Urinary bladder (tissue), 4 donors: ENCODE results near the gene RNASEH2B. TPM values are rescaled to one million over a fixed set of nuclear protein-coding genes. Genes with fewer than 3 reads are reported as not detected.

Experiments used
- DNase-seq: peaks from one replicate; pipeline ENCODE4 v3.0.0-alpha.2; 2015; ENCODE audit errors: extremely low spot score
- H3K27ac ChIP-seq: one replicate; pipeline ENCODE4 v1.5.1; 2013; ENCODE audit warnings: low read depth, mild to moderate bottlenecking, moderate library complexity
- H3K36me3 ChIP-seq: one replicate; pipeline ENCODE4 v1.6.1; 2013; ENCODE audit warnings: mild to moderate bottlenecking, moderate library complexity; ENCODE audit not compliant: insufficient read depth
- H3K4me1 ChIP-seq: one replicate; pipeline ENCODE4 v1.6.1; 2013; ENCODE audit warnings: mild to moderate bottlenecking, moderate library complexity; ENCODE audit not compliant: insufficient read depth
- H3K4me3 ChIP-seq: one replicate; pipeline ENCODE4 v1.5.1; 2013; ENCODE audit warnings: low read depth, low read length
- WGBS: extraction: QIAGEN DNeasy Blood & Tissue Kit; methylation state at CpG from one replicate; pipeline ENCODE4 v1.1.7; 2013; 5-methylcytosine and 5-hydroxymethylcytosine counted together
- polyA plus RNA-seq: library from polyadenylated mRNA; stranded (reverse); fragments of 200-250 nt; gene quantifications from one replicate; pipeline ENCODE4 v1.2.3, GENCODE V29; 2013
- total RNA-seq: library from RNA; depleted of rRNA; stranded (reverse); fragments of >200 nt; gene quantifications from one replicate; pipeline ENCODE4 v1.2.3, GENCODE V29; 2014
- donor health status: healthy with polysubstance abuse.
- donor health status: healthy.

The RNASEH2B gene
- total and polyA plus RNA-seq, 2 donors: 36.3 to 154 TPM

- H3K4me1 ChIP-seq: no peaks in the 10 kb centered on the region
- no peak for DNase-seq
Observed at GRCh38 chr13:50891206-50891605, 18.4 kb upstream of the RNASEH2B start.

GRCh38 chr13:50892210-50892944, 17.2 kb upstream of the RNASEH2B start:
- 76% methylated on average over 7 of the region's 7 CpGs for WGBS
- Histone ChIP-seq H3K4me1 (no peaks in the 10 kb centered on the region), H3K4me3 (no peak overlapping the region), H3K27ac (no peak overlapping the region), H3K36me3 (no peaks in the 10 kb centered on the region)
- DNase-seq: no peak

More at GRCh38 chr13:50891206-50891605, 18.4 kb upstream of the RNASEH2B start:
- Histone ChIP-seq H3K4me3 (no peak overlapping the region), H3K27ac (no peak overlapping the region), H3K36me3 (no peaks in the 10 kb centered on the region)

DNA sequence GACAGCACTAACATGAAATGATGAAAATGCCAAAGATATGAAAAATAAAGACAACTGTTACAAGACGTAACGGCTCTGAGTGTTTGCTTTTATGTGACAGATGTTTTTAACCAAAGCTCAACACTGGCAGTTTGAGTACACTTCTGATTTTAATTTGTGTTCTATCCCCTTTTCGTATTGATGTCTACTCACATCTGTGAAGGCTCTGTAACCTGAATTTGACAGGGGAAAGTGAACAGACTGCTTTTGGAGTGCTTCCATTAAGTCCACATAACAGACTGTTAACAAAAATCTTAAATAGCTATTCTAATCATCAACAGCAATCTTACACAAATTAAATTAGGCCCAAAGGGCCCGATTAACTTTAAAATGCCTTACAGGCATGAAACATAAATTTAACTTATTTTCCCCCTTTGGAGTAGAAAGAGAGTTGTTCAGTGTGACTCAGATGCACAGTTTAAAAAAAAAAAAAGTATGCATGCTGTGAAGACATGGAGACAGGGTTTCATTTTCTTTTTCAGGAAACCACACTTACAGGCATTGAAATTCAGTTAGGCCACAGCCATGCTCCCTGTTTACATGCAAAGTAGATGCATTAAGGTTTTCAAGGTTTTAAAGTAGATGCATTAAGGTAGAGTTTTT, 16.3 kb upstream of the RNASEH2B start:
- 49% methylated on average over 4 of the region's 4 CpGs for WGBS
- DNase-seq: no peak
- no peaks in the 10 kb centered on the region for H3K36me3 ChIP-seq
- no peak overlapping the region for H3K4me3 ChIP-seq
- no peak overlapping the region for H3K27ac ChIP-seq
- no peaks in the 10 kb centered on the region for H3K4me1 ChIP-seq

DNA sequence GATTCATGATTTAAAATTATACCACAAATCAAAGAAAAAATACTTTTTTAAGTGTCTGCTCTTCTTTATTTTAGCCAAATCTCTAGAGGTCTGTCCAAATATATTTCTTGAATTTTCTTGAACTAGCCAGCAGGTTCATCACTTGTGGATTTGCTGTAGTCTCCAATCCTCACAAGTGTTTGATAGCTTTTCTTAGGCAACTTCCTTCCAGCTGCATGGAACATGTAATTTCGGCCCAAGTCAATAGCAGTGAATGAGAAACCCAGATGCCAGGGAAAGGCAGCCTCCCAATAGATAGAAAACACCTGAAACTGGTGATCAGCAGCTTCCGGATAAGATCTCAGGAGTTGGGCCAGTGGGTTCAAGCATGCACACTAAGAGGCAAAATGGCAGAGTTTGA, 15.6 kb upstream of the RNASEH2B start:
- H3K4me1 ChIP-seq: no peaks in the 10 kb centered on the region
- no peak overlapping the region for H3K4me3 ChIP-seq
- 94% methylated on average over 2 of the region's 2 CpGs for WGBS
- no peaks in the 10 kb centered on the region for H3K36me3 ChIP-seq
- no peak for DNase-seq
- H3K27ac ChIP-seq: no peak overlapping the region

GRCh38 chr13:50894504-50894903, 15.1 kb upstream of the RNASEH2B start:
- H3K4me3 ChIP-seq: no peak overlapping the region
- no peak overlapping the region for H3K27ac ChIP-seq
- no peaks in the 10 kb centered on the region for H3K36me3 ChIP-seq
- 94% methylated on average over 2 of the region's 2 CpGs for WGBS
- H3K4me1 ChIP-seq: no peaks in the 10 kb centered on the region
- DNase-seq: no peak

DNA sequence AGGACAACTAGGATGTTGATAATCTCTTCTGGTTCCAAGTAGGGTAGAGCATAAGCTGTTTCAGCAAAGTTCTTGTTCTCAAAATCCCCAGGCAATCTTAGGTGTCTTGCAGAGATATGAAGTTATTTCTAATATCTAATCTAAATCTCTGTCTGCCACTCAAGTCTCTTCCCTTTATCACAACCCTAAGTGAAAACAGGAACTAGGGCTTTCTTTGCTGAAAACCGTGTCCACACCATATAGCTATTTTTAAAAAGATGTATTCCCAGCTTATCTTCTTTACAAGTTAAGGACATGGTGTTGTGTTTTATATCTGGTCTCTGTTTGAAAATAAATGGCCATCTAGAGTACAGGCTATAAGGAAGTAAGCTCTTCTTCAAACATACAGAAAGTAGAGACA, 11.3 kb upstream of the RNASEH2B start:
- Histone ChIP-seq H3K27ac (no peak overlapping the region), H3K4me1 (no peaks in the 10 kb centered on the region), H3K4me3 (no peak overlapping the region), H3K36me3 (no peaks in the 10 kb centered on the region)
- no peak for DNase-seq
- 56% methylated on average over 1 of the region's 1 CpG for WGBS

DNA sequence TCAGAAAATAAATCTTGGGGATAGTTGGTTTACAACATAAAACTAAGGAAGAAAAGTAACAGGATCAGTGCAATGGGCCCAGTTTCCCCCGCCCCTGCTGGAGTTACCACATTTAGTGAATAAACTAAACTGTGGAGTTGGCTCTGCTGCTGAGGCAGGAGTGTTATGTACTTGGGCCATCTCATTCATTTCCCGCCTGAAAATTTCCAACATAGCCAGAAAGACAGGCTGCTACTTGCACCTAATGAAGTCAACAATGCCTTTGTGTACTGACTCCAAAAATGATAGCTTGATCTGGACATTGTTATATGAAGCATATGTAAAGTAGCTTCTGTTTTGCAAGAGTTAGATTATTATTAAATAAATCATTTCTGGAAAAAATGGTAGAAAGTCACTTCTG, 7.9 kb upstream of the RNASEH2B start:
- 65% methylated on average over 2 of the region's 2 CpGs for WGBS
- Histone ChIP-seq H3K36me3 (no peaks in the 10 kb centered on the region), H3K27ac (no peak overlapping the region), H3K4me3 (no peak overlapping the region), H3K4me1 (no peaks in the 10 kb centered on the region)
- DNase-seq: no peak

DNA sequence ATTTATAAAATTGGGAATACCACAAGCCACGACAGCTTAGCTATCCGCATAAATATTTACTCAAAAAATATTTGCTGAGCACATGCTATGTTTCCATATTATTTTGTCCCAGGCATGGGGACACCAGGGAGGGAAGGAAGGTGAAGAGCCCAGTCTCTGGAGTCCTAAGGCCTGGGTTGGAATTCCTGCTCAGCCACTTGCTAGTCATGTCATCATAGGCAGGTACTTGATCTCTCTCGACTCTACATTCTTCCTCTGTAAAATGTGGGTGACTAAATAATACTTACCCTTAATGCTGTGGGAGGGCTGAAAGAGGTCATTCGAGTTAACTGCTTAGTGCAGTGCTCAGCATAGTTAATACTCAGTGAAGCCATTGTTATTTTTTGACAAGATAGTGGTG, 4.3 kb upstream of the RNASEH2B start:
- Histone ChIP-seq H3K4me1 (no peaks in the 10 kb centered on the region), H3K4me3 (no peak overlapping the region), H3K27ac (no peak overlapping the region), H3K36me3 (no peaks in the 10 kb centered on the region)
- WGBS: 77% methylated on average over 4 of the region's 4 CpGs
- DNase-seq: no peak

GRCh38 chr13:50907781-50908180, 1.8 kb upstream of the RNASEH2B start:
- no peaks in the 10 kb centered on the region for H3K36me3 ChIP-seq
- no peak overlapping the region for H3K4me3 ChIP-seq
- no peaks in the 10 kb centered on the region for H3K4me1 ChIP-seq
- no peak for DNase-seq
- H3K27ac ChIP-seq: no peak overlapping the region
- WGBS: 90% methylated on average over 7 of the region's 7 CpGs

DNA sequence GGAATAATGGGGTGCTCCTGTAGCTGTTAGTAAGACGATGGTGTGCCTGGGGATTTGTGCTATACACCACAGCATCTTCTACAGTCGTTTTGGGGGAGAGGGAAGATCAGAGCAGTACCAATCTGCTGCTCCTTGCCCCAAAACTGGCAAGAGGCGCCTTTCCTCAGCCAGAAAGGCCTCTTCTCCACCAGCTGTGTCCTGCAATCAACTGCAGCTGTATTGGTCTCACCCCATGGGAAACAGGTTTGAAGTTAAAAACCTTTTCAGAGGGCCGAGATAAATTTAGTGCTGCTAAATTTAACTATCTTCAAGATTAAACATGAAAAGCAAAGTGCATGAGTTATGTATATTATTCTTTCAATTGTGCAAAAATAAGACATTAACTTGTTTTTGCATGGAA, 1.2 kb upstream of the RNASEH2B start:
- DNase-seq: no peak
- H3K4me3 ChIP-seq: no peak overlapping the region
- H3K4me1 ChIP-seq: no peaks in the 10 kb centered on the region
- WGBS: 82% methylated on average over 4 of the region's 4 CpGs
- H3K27ac ChIP-seq: no peak overlapping the region
- no peaks in the 10 kb centered on the region for H3K36me3 ChIP-seq

DNA sequence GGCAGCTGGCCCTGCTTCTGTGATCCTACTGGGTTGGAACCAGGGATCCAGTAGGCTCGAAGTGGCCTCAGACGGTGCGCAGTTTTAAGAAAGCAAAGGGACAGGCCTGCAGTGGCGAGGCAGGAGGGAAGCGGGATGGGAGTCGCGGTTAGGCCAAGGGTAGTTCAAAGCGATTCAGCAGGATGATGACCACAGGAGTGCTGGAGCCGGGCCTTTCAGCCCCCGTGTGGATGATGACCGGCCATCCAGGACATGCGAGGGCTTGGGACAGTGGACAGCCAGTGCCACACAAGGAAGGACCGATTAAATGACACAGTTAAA, 854 bp downstream of the RNASEH2B start:
- DNase-seq: no peak
- 3% methylated on average over 13 of the region's 13 CpGs for WGBS
- peak overlapping the region; percentile 91 for H3K27ac ChIP-seq
- H3K4me1 ChIP-seq: no peaks in the 10 kb centered on the region
- peak overlapping the region; percentile 75 for H3K4me3 ChIP-seq
- H3K36me3 ChIP-seq: no peaks in the 10 kb centered on the region

DNA sequence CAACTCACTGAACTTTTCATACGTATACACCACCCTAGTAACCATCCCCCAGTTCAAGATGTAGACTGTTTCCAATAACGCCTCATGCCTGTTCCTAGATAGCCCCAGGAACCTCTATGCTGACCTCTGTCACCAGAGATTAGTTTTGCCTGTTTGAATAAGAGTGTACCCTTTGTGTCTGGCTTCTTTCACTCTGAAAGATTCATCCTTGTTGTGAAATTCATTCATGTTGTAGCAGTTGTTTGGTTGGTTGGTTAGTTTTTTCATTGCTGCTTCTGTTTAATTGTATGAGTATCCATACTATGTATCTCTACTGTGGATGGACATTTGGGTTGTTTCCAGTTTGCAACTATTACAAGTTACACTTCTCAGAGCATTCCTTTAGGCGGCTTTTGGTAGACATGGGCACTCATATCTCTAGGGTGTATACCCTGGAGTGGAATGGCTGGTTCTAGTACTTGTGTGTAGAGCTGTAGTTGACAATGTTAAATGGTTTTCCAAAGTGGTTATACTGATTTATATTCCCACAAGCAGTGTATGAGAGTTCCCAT, 1.6 kb downstream of the RNASEH2B start:
- 60% methylated on average over 3 of the region's 3 CpGs for WGBS
- H3K36me3 ChIP-seq: no peaks in the 10 kb centered on the region
- H3K27ac ChIP-seq: peak overlapping the region; percentile 16
- H3K4me3 ChIP-seq: no peak overlapping the region
- no peaks in the 10 kb centered on the region for H3K4me1 ChIP-seq
- DNase-seq: no peak

- Histone ChIP-seq H3K4me3 (no peak overlapping the region), H3K4me1 (no peaks in the 10 kb centered on the region), H3K27ac (no peak overlapping the region), H3K36me3 (no peaks in the 10 kb centered on the region)
- peak; percentile 65 for DNase-seq
- 26% methylated on average over 9 of the region's 9 CpGs for WGBS
Observed at GRCh38 chr13:50911937-50912795, 2.6 kb downstream of the RNASEH2B start.

DNA sequence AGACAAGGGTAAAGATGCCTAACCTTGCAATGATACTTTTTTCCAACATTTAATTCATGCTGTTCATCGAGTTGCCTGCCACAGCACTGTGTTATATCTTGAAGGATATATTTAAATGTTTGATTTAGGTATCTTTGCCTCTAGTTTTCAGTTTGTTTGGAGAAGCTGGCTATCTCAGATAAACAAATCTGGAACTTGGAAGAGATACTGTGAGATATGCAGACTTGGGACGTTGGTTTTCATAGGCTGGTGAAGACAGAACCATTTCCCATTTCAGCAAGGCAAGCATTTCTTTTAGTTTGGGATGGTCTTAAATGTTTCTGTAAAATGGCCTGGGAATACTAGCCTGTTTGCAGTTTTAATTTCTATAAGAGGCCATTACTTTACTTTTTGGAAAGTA, 3.3 kb downstream of the RNASEH2B start:
- WGBS: 20% methylated on average over 2 of the region's 2 CpGs

More for the DNA sequence above, 3.3 kb downstream of the RNASEH2B start:
- H3K4me3 ChIP-seq: no peak overlapping the region
- no peaks in the 10 kb centered on the region for H3K36me3 ChIP-seq
- no peak overlapping the region for H3K27ac ChIP-seq
- DNase-seq: no peak
- no peaks in the 10 kb centered on the region for H3K4me1 ChIP-seq
